RPMI8226 (cell line): ENCODE data around the gene UBAP2.

Experiments used
- DNase-seq: peaks from one replicate; pipeline ENCODE4 v3.0.0-alpha.2; 2015

Gene UBAP2

DNA sequence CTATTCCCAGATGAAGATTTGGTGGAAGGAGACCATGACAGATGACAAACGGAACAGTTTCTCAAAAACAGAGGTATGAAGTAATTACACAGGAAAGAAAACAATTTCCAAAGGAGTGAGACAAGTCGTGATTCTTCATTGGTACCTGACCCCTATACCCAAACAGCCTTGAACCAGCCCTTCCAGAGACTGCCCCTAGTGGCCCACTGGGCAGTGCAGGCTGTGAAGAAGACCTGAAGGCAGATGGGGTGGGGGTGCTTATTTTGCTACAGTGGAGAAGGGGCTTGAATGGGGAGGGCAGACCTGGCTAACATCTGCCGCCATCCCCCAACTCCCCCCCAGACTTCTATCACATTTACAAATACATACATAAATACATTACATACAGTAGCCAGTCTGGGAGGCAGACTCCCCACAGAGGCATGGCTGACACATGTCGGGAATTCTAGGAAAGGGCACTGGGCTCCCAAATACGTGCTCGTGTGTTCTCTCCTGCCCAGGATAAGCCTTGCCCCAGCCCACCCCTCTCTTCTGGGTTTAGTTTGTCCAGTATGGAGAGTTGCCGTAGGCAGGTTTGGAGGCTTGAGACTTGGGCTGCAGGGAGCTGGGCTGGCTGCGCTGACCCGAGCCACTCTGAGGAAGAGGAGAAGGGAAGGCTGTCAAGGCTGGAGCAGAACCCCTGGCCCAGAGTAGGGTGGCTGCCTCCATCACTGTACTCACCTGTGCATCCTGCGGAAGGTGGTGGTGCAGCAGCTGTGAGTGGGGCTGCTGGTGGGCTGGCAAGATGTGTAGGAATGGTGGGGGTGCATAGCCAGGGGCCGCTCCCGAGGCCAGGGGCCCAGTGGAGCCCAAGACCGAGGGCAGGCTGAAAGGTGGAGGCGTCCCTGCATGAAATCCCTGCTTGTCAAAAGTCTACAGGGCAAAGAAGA, 126.5 kb downstream of the UBAP2 start:
- peak; percentile 24 for DNase-seq

- DNase-seq = no peak
Observed at GRCh38 chr9:33919276-33919897, 129.3 kb downstream of the UBAP2 start.

DNA sequence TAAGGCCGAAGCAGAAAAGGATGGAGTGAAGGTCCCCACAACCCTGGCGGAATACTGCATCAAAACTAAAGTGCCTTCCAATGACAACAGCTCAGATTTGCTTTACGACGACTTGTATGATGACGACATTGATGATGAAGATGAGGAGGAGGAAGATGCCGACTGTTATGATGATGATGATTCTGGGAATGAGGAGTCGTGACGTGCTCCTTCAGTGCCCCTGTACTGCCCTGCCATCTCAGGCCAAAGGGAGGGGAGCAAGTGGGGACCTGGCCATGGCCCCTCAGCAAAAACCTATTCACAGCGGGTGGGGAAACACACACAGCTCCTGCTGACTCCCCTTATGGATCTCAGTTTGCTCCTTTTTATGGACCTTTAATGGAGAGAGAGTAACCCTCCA, 131.7 kb downstream of the UBAP2 start:
- no peak for DNase-seq

DNA sequence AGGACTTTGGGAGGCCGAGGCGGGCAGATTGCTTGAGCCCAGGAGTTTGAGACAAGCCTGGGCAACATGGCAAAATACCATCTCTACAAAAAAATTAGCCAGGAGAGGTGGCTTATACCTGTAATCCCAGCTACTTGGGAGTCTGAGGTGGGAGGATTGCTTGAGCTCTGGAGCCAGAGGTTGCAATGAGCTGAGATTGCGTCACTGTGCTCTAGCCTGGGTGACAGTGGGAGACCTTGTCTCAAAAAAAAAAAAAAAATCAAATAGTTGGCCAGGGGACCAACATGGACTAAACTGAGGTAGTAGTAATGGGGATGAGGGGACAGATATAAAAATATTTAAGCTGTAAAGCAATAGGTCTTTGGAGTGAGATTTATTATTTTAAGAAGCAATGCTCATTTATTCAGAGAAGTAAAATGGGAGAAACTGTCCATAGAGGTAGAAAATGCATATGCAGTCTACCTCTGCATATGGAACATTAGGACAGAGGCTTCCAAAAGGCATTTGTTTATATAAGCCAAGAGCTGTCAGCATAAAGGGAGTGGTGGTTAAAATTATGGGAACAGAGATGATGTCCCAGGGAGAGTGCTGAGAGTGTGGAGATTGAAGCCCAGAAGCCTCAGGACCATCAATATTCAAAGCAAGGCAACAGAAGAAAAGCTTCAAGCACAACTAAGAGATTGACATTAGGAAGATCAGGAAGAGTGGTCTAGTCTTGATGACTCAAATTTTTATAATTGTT, 133.6 kb downstream of the UBAP2 start:
- DNase-seq = no peak

DNA sequence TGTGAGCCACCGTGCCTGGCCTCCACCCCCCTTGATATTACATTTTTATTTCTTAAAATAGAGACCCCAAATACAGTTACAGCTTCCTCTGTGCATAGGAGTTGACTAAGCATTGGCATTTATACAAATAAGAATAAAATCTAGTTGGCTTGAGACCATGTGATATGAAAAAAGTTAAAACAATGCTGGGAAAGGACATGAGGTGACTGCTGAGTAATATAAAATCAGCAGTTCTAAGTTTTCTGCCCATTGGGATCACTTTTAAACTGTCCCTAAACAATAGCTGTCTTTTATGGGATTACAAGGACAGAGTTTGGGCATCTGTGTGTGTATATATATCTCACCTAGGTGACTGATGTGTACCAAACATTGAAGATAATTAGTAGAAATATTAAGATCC, 135.1 kb downstream of the UBAP2 start:
- DNase-seq = no peak

GRCh38 chr9:33908749-33909148, 139.9 kb downstream of the UBAP2 start:
- no peak for DNase-seq

DNA sequence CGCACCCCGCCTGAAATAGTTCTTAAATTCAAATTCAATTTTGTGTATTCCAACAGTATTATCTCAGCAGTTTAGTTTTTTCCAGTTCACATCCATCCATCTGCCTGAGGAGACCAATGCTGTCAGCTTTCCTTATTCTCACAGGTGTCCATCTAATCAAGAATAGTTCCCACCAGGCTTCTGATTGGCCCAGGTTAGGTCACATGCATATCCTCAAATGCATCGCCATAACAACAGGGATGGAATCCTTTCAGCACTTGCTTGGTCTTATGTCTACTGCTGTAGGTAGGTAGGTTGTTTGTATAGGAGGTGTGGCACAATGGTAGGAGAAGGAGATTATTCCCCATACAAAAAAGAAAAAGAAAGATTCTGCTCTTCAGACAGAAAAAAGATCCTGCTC, 140.6 kb downstream of the UBAP2 start:
- no peak for DNase-seq

- no peak for DNase-seq
Observed at GRCh38 chr9:33907347-33907746, 141.3 kb downstream of the UBAP2 start.

- no peak for DNase-seq
Observed at GRCh38 chr9:33906769-33907168, 141.9 kb downstream of the UBAP2 start.

GRCh38 chr9:33905137-33905536, 143.6 kb downstream of the UBAP2 start:
- no peak for DNase-seq

DNA sequence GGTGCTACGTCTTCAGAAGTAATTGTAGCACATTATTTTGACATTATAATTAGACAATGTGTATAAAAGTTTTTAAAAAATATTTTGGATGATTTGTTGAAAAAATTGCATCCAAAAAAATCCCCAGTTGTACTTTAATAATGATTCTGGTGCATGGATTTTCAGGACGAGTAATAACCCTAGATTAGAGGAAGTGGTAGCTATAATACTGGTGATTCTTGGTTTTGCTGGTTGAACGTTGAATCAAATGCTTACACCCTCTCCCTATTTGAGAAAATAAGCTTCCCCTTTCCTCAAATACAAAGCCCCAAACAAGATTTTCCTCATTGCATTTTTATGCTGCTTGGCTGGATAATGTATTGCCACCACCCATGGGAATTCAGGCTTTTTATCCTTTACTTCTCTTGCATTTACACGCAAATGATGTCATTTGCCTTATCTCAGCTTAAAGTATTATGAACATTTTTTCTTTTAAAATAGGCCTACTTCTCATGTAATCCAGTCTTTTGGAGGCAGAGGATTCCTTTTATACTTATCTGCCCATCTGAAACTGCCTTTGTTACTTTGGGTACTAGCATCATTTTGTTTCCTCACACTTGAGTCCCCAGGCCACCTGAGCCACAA, 145.4 kb downstream of the UBAP2 start:
- no peak for DNase-seq

- no peak for DNase-seq
Observed at GRCh38 chr9:33894316-33894715, 154.4 kb downstream of the UBAP2 start.

- no peak for DNase-seq
Observed at GRCh38 chr9:33893861-33894260, 154.8 kb downstream of the UBAP2 start.

- DNase-seq = no peak
Observed at GRCh38 chr9:33885948-33886347, 162.7 kb downstream of the UBAP2 start.

GRCh38 chr9:33884856-33885701, 163.6 kb downstream of the UBAP2 start:
- no peak for DNase-seq

DNA sequence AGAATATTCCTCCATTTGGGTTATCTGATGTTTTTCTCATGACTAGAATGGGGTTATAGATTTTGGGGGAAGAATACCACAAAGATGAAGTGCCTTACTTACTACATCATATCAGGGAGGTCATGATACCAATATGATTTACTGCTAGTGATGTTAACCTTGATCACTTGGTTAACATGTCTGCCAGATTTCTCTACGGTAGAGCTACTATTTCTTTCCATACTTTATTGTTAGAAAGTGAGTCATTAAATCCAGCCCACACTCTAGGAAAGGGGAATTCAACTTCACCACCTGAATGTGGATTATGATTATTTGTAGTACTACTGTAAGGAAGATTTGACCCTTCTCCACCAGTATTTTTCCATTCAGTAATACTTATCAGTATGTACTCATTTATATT, 167.1 kb downstream of the UBAP2 start:
- DNase-seq = no peak

GRCh38 chr9:33880211-33881089, 168.2 kb downstream of the UBAP2 start:
- no peak for DNase-seq

- DNase-seq = no peak
Observed at GRCh38 chr9:33878691-33879366, 169.9 kb downstream of the UBAP2 start.

DNA sequence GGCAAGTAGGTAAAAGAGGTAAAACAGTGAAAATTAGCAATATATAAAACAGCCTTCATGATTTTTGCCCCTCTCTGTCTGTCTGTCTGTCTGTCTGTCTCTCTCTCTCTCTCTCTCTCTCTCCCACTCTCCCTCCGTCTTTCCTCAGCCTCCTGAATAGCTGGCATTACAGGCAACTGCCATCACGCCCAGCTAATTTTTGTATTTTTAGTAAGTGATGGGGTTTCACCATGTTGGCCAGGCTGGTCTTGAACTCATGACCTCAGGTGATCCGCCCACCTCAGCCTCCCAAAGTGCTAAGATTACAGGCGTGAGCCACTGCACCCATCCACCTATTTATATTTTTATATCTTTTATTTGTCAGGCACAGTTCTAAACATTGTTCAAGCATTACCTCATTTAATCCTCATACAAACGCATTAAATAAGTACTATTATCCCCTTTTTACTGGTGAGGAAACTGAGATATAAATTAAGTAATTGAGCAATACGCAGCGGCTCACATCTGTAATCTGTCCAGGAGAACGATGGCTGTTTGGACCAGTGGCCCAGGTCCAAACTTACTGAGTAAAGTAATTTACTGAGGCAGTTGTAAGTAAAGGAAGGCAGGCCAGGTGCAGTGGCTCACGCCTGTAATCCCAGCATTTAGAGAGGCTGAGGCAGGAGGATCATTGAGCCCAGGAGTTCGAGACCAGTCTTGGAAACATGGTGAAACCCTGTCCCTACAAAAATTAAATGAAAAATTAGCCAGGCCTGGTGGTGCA, 170.8 kb downstream of the UBAP2 start:
- DNase-seq = no peak
